Activated CD4-positive, alpha-beta T cell treated with anti-CD3 and anti-CD28 coated beads, Interleukin-2, Interleukin-6, amounts not matched to agents 100 ng/mL and 50 ng/mL, durations not matched to agents 16 hours and 8 hours (primary cell): ENCODE data around the gene PDE11A.

Source experiments
- DNase-seq: peaks from one replicate; pipeline ENCODE4 v3.0.0-alpha.2; 2020

Gene PDE11A

GRCh38 chr2:177921726-177922125 is 150.9 kb downstream of the PDE11A start:
- no peak for DNase-seq

GRCh38 chr2:177917169-177917568 is 155.4 kb downstream of the PDE11A start:
- no peak for DNase-seq

GRCh38 chr2:177916342-177916741 is 156.2 kb downstream of the PDE11A start:
- DNase-seq: no peak

- no peak for DNase-seq
Observed at GRCh38 chr2:177914247-177914646, 158.3 kb downstream of the PDE11A start.

- no peak for DNase-seq
Observed at GRCh38 chr2:177909962-177910361, 162.6 kb downstream of the PDE11A start.

- no peak for DNase-seq
Observed at GRCh38 chr2:177908824-177909223, 163.8 kb downstream of the PDE11A start.

GRCh38 chr2:177908182-177908581 is 164.4 kb downstream of the PDE11A start:
- DNase-seq: no peak

- peak; percentile 83 for DNase-seq
Observed at GRCh38 chr2:177906041-177906718, 166.4 kb downstream of the PDE11A start.

- DNase-seq: no peak
Observed at GRCh38 chr2:177905640-177906039, 166.9 kb downstream of the PDE11A start.

GRCh38 chr2:177902395-177903163 is 170.0 kb downstream of the PDE11A start:
- no peak for DNase-seq

GRCh38 chr2:177900082-177900481 is 172.5 kb downstream of the PDE11A start:
- no peak for DNase-seq

GRCh38 chr2:177897278-177897677 is 175.3 kb downstream of the PDE11A start:
- DNase-seq: no peak

GRCh38 chr2:177896587-177896986 is 176.0 kb downstream of the PDE11A start:
- no peak for DNase-seq

GRCh38 chr2:177894546-177894945 is 178.0 kb downstream of the PDE11A start:
- DNase-seq: no peak

- no peak for DNase-seq
Observed at GRCh38 chr2:177893880-177894279, 178.7 kb downstream of the PDE11A start.

- no peak for DNase-seq
Observed at GRCh38 chr2:177891533-177891932, 181.0 kb downstream of the PDE11A start.

GRCh38 chr2:177889818-177890460 is 182.6 kb downstream of the PDE11A start:
- no peak for DNase-seq

- no peak for DNase-seq
Observed at GRCh38 chr2:177888581-177888980, 184.0 kb downstream of the PDE11A start.

GRCh38 chr2:177887722-177888121 is 184.9 kb downstream of the PDE11A start:
- DNase-seq: no peak

- DNase-seq: no peak
Observed at GRCh38 chr2:177886824-177887223, 185.8 kb downstream of the PDE11A start.

- no peak for DNase-seq
Observed at GRCh38 chr2:177885828-177886466, 186.6 kb downstream of the PDE11A start.

- no peak for DNase-seq
Observed at GRCh38 chr2:177883177-177883576, 189.4 kb downstream of the PDE11A start.

- DNase-seq: no peak
Observed at GRCh38 chr2:177882501-177882900, 190.1 kb downstream of the PDE11A start.
